HEK293 (cell line): ENCODE results near the gene CLCF1.

Experiments
- CTCF ChIA-PET: fragments of 350-600 bp; formaldehyde crosslinking; extraction: SDS; loops from one replicate; lab custom pipeline; 2021; ENCODE audit warnings: antibody characterized with exemption; lab: Yijun Ruan, JAX
- POLR2A ChIA-PET: fragments of 300-600 bp; formaldehyde crosslinking; extraction: SDS; loops from one replicate; lab custom pipeline; 2020; ENCODE audit warnings: antibody characterized with exemption, inconsistent platforms; lab: Yijun Ruan, JAX
- H3K27ac ChIP-seq: fragments of 200-500 bp; sonication (Bioruptor generic); 2 replicates; pipeline ENCODE4 v1.5.1; 2014; ENCODE audit warnings: low read depth, low read length, control low read depth, inconsistent platforms; ENCODE audit errors: extremely low read depth
- H3K36me3 ChIP-seq, 2 experiments: fragments of 200-500 bp in 1 of 2; sonication (Bioruptor generic) in 1 of 2; 1 replicate in 1 of 2; 2 replicates in 1 of 2; pipeline ENCODE4 v1.5.1; 2014 to 2017; ENCODE audit warnings: inconsistent platforms in 2 of 2, low read length in 2 of 2; ENCODE audit not compliant: control insufficient read depth in 2 of 2, insufficient read depth in 1 of 2
- H3K4me1 ChIP-seq: fragments of 200-500 bp; sonication (Bioruptor generic); 2 replicates; pipeline ENCODE4 v1.5.1; 2014; ENCODE audit warnings: mild to moderate bottlenecking, low read length, inconsistent platforms; ENCODE audit not compliant: control insufficient read depth, insufficient read depth
- H3K4me3 ChIP-seq: 2 replicates; pipeline ENCODE4 v1.5.1; 2011; ENCODE audit warnings: low read depth, mild to moderate bottlenecking, control low read depth, low read length, moderate library complexity
- H3K9me3 ChIP-seq: fragments of 200-500 bp; sonication (Bioruptor generic); 2 replicates; pipeline ENCODE4 v1.5.1; 2014; ENCODE audit warnings: low read depth, low read length, inconsistent platforms; ENCODE audit not compliant: control insufficient read depth, insufficient read depth
- EGR2 ChIP-seq: fragments of 450-650 bp; formaldehyde crosslinking; IDR thresholded peaks from 2 replicates; pipeline ENCODE4 v1.5.1; 2016; ENCODE audit warnings: low read depth, missing biosample characterization, missing genetic modification characterization
- GLIS1 ChIP-seq: fragments of 450-650 bp; formaldehyde crosslinking; IDR thresholded peaks from 2 replicates; pipeline ENCODE4 v1.5.1; 2016; ENCODE audit warnings: missing biosample characterization, missing genetic modification characterization
- KLF7 ChIP-seq: fragments of 450-650 bp; formaldehyde crosslinking; IDR thresholded peaks from 2 replicates; pipeline ENCODE4 v1.5.1; 2016; ENCODE audit warnings: missing biosample characterization, missing genetic modification characterization, borderline replicate concordance
- KLF9 ChIP-seq: fragments of 450-650 bp; formaldehyde crosslinking; IDR thresholded peaks from 2 replicates; pipeline ENCODE4 v1.5.1; 2016; ENCODE audit warnings: missing biosample characterization, missing genetic modification characterization, low read depth
- MEIS1 ChIP-seq: sonication (generic); formaldehyde crosslinking; IDR thresholded peaks from 2 replicates; pipeline ENCODE4 v1.8.1; 2022; ENCODE audit warnings: missing genetic modification reagents, mild to moderate bottlenecking, borderline replicate concordance
- PRDM6 ChIP-seq: fragments of 450-650 bp; formaldehyde crosslinking; IDR thresholded peaks from 2 replicates; pipeline ENCODE4 v1.5.1; 2017; ENCODE audit warnings: missing biosample characterization, missing genetic modification characterization
- TSHZ1 ChIP-seq: fragments of 450-650 bp; formaldehyde crosslinking; IDR thresholded peaks from 2 replicates; pipeline ENCODE4 v1.5.1; 2016; ENCODE audit warnings: missing biosample characterization, missing genetic modification characterization, borderline replicate concordance
- ZNF211 ChIP-seq: fragments of 450-650 bp; formaldehyde crosslinking; IDR thresholded peaks from 2 replicates; pipeline ENCODE4 v1.5.1; 2016; ENCODE audit warnings: low read depth, missing biosample characterization, missing genetic modification characterization
- ZNF214 ChIP-seq: fragments of 450-650 bp; formaldehyde crosslinking; IDR thresholded peaks from 2 replicates; pipeline ENCODE4 v1.5.1; 2017; ENCODE audit warnings: missing biosample characterization, mild to moderate bottlenecking, missing genetic modification characterization, borderline replicate concordance
- ZNF280C ChIP-seq: fragments of 450-650 bp; formaldehyde crosslinking; IDR thresholded peaks from 2 replicates; pipeline ENCODE4 v1.5.1; 2016; ENCODE audit warnings: missing biosample characterization, missing genetic modification characterization
- ZNF426 ChIP-seq: fragments of 450-650 bp; formaldehyde crosslinking; IDR thresholded peaks from 2 replicates; pipeline ENCODE4 v1.5.1; 2017; ENCODE audit warnings: missing biosample characterization, missing genetic modification characterization, mild to moderate bottlenecking, inconsistent platforms, moderate library complexity
- ZNF449 ChIP-seq: fragments of 450-650 bp; formaldehyde crosslinking; IDR thresholded peaks from 2 replicates; pipeline ENCODE4 v1.5.1; 2017; ENCODE audit warnings: missing biosample characterization, mild to moderate bottlenecking, missing genetic modification characterization, moderate library complexity
- ZNF514 ChIP-seq: fragments of 450-650 bp; formaldehyde crosslinking; IDR thresholded peaks from 2 replicates; pipeline ENCODE4 v1.5.1; 2016; ENCODE audit warnings: missing biosample characterization, missing genetic modification characterization
- ZNF560 ChIP-seq: fragments of 450-650 bp; formaldehyde crosslinking; IDR thresholded peaks from 2 replicates; pipeline ENCODE4 v1.5.1; 2017; ENCODE audit warnings: missing biosample characterization, missing genetic modification characterization, borderline replicate concordance
- ZNF791 ChIP-seq: fragments of 450-650 bp; formaldehyde crosslinking; IDR thresholded peaks from 2 replicates; pipeline ENCODE4 v1.5.1; 2016; ENCODE audit warnings: missing biosample characterization, missing genetic modification characterization
- TF ChIP-seq, protein P1 (sequence below): fragments of 450-650 bp; formaldehyde crosslinking; IDR thresholded peaks from 2 replicates; pipeline ENCODE4 v1.5.1; 2016; ENCODE audit warnings: missing biosample characterization, missing genetic modification characterization
- TF ChIP-seq, protein P2 (sequence below): fragments of 450-650 bp; formaldehyde crosslinking; IDR thresholded peaks from 2 replicates; pipeline ENCODE4 v1.5.1; 2016; ENCODE audit warnings: missing biosample characterization, missing genetic modification characterization

CLCF1 gene

GRCh38 chr11:67408437-67409200 lies 35.2 kb upstream of the CLCF1 start:
- Histone ChIP-seq H3K36me3 (no peaks in the 10 kb centered on the region), H3K4me1 (no peaks in the 10 kb centered on the region), H3K4me3 (no peak overlapping the region), H3K27ac (no peak overlapping the region), H3K9me3 (no peaks in the 10 kb centered on the region)
- TF ChIP-seq GLIS1 (tag by site-specific recombination) (0 out of 2 replicates have a peak, but pooled peaks have one; percentile 7), MEIS1 (CRISPR knock-in tag) (no peak)
- CTCF ChIA-PET = no interaction called here
- POLR2A ChIA-PET = interaction anchor here (1.9 kb wide), 1 partner anchor 12 kb away, joined by 5 read pairs; no protein-coding TSS in a partner anchor

GRCh38 chr11:67407688-67408163 lies 34.3 kb upstream of the CLCF1 start:
- ChIA-PET CTCF (interaction anchor here (0.7 kb wide), 1 partner anchor 61 kb away, joined by 3 read pairs; no protein-coding TSS in a partner anchor), POLR2A (interaction anchor here (0.8 to 1.9 kb wide), 2 partner anchors 11 to 13 kb away, joined by 5 read pairs; no protein-coding TSS in a partner anchor)
- Histone ChIP-seq H3K9me3 (no peaks in the 10 kb centered on the region), H3K4me1 (no peaks in the 10 kb centered on the region)
- TF ChIP-seq KLF9 (tag by site-specific recombination) (no peak), TSHZ1 (no peak), ZNF791 (no peak), KLF7 (tag by site-specific recombination) (no peak), ZNF426 (tag by site-specific recombination) (no peak), PRDM6 (tag by site-specific recombination) (no peak), ZNF280C (tag by site-specific recombination) (no peak), EGR2 (tag by site-specific recombination) (no peak), ZNF214 (tag by site-specific recombination) (no peak), ZNF211 (tag by site-specific recombination) (no peak), ZNF560 (no peak), ZNF514 (tag by site-specific recombination) (no peak), ZNF449 (no peak)
- TF ChIP-seq, protein P1, sequence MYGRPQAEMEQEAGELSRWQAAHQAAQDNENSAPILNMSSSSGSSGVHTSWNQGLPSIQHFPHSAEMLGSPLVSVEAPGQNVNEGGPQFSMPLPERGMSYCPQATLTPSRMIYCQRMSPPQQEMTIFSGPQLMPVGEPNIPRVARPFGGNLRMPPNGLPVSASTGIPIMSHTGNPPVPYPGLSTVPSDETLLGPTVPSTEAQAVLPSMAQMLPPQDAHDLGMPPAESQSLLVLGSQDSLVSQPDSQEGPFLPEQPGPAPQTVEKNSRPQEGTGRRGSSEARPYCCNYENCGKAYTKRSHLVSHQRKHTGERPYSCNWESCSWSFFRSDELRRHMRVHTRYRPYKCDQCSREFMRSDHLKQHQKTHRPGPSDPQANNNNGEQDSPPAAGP (tag by site-specific recombination) = no peak
- TF ChIP-seq, protein P2, sequence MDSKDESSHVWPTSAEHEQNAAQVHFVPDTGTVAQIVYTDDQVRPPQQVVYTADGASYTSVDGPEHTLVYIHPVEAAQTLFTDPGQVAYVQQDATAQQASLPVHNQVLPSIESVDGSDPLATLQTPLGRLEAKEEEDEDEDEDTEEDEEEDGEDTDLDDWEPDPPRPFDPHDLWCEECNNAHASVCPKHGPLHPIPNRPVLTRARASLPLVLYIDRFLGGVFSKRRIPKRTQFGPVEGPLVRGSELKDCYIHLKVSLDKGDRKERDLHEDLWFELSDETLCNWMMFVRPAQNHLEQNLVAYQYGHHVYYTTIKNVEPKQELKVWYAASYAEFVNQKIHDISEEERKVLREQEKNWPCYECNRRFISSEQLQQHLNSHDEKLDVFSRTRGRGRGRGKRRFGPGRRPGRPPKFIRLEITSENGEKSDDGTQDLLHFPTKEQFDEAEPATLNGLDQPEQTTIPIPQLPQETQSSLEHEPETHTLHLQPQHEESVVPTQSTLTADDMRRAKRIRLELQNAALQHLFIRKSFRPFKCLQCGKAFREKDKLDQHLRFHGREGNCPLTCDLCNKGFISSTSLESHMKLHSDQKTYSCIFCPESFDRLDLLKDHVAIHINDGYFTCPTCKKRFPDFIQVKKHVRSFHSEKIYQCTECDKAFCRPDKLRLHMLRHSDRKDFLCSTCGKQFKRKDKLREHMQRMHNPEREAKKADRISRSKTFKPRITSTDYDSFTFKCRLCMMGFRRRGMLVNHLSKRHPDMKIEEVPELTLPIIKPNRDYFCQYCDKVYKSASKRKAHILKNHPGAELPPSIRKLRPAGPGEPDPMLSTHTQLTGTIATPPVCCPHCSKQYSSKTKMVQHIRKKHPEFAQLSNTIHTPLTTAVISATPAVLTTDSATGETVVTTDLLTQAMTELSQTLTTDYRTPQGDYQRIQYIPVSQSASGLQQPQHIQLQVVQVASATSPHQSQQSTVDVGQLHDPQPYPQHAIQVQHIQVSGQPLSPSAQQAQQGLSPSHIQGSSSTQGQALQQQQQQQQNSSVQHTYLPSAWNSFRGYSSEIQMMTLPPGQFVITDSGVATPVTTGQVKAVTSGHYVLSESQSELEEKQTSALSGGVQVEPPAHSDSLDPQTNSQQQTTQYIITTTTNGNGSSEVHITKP (tag by site-specific recombination) = no peak
- TF ChIP-seq, all 188 proteins: peak for 0
- Histone ChIP-seq H3K36me3 (no peaks in the 10 kb centered on the region), H3K4me3 (no peak overlapping the region), H3K27ac (no peak overlapping the region)
